Left colon (tissue), 2 donors: ENCODE results near the gene CSNK1G2. TPM values are rescaled to one million over a fixed set of nuclear protein-coding genes. Genes with fewer than 3 reads are reported as not detected.
A peak's percentile ranks its signal among the peaks of the same experiment; 100 is the strongest.
"Not testable (repeated sequence)": the region's sequence is repeated elsewhere in the genome, so short reads cannot be mapped to it uniquely, and the experiment has no call there.

ENCODE experiments used
- ATAC-seq: fragments of 200-7000 bp; cut with Tn5 transposase; one replicate; pipeline ENCODE4 v1.9.1; 2020; ENCODE audit warnings: mild to moderate bottlenecking, moderate library complexity
- DNase-seq, 2 donors: peaks; one replicate each; pipeline ENCODE4 v3.0.0-alpha.2; 2020
- intact Hi-C, 2 donors: fragments of 100-400 bp; cut with DNase I in 1 of 2; cut with micrococcal nuclease in 1 of 2; formaldehyde crosslinking; loops; one replicate each; pipeline versions ENCODE4 v1.11.2 to v1.14.0; 2022; cut with DNase I, micrococcal nuclease
- total RNA-seq, 2 donors: library from RNA; stranded (reverse); fragmentation: NEBNext Ultra II Directional; extraction: Animal tissue kit (Norgen Biotek cat#: 25700); gene quantifications; one replicate each; pipeline ENCODE4 v1.2.1, GENCODE V29; 2021
- donor health status: DM: no; HTN: no; CAD: no.
- donor health status: DM: yes; HTN: yes; CAD: no.

The CSNK1G2 gene
- total RNA-seq, 2 donors from 2014 or later: 51.4 to 74.1 TPM

DNA sequence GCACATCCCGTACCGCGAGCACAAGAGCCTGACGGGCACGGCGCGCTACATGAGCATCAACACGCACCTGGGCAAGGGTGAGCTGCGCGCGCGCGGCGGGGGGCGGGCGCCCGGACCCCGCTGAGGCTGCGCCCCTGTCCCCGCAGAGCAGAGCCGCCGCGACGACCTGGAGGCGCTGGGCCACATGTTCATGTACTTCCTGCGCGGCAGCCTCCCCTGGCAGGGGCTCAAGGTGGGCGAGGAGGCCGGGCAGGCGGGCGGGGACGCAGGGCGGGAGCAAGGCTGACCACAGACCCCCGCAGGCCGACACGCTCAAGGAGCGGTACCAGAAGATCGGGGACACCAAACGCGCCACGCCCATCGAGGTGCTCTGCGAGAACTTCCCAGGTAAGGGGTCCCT is 38.0 kb downstream of the CSNK1G2 start:
- intact Hi-C loops: no loop called here
- no peak for ATAC-seq

DNA sequence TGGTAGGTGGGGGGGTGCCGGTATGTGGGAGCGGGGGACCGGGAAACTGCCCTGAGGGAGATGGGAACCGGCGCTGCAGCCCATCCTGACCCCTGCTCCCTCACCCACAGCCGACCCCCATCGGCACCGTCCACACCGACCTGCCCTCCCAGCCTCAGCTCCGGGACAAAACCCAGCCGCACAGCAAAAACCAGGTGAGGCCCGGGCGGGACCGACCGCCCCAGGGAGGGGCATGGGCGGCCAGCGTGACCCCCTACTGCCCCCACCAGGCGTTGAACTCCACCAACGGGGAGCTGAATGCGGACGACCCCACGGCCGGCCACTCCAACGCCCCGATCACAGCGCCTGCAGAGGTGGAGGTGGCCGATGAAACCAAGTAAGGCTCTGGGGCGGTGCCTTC is 38.7 kb downstream of the CSNK1G2 start:
- intact Hi-C loops: no loop called here
- no peak for DNase-seq
- ATAC-seq: no peak

More for the DNA sequence above, 38.0 kb downstream of the CSNK1G2 start:
- DNase-seq: no peak

DNA sequence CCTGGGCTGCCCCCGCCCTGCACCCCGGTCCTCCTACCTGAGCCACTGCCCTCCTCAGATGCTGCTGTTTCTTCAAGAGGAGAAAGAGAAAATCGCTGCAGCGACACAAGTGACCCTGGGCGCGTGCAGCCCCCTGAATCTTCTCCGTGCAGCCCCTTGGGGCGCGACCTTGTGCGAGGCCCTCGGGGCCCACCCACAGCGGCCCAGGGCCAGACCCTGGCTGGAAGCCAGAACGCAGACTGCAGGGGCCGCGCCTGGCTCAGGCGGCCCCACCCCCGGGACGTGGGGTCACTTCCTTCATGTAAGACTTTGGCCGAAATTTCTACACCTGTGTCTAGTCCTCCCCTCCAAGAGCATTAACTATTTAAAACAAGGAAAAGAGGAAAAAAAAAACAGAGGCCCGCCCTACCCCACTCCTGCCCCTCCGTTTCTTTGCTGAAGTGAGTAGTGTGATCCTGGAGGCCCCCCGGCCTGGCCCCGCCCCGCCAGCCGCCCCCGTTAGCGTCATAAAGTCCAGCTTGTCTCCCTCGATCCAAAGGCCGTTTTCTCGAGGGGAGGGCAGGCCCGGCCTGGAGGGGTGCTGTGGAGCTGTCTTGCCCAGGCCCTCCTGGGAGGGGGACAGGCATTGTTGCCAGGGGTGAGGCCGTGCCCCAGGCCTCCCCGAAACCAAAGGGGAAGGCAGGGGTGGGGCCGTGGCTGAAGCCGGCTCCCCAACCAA is 39.3 kb downstream of the CSNK1G2 start:
- no peak for DNase-seq
- no peak for ATAC-seq
- intact Hi-C loops: no loop called here

DNA sequence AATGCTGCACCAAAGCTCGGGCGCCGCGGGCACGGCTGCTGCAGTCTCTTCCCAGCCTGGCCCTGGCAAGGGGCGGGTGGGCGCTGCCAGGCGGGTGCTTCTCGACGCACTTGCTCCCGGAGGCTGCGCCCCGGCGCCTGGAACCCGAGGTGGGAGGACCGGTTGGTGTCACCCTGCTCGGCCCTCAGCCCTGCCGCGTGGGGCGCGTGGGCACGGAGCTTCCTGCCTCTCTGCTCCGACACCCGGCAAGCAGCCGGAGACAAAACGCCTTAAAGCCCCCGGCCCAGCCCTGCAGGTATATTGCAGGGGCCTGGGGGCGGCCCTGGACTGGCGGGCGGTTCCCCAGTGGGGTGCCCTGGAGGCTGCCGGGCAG is 39.8 kb downstream of the CSNK1G2 start:
- ATAC-seq: no peak
- no peak for DNase-seq
- intact Hi-C loops: no loop called here

DNA sequence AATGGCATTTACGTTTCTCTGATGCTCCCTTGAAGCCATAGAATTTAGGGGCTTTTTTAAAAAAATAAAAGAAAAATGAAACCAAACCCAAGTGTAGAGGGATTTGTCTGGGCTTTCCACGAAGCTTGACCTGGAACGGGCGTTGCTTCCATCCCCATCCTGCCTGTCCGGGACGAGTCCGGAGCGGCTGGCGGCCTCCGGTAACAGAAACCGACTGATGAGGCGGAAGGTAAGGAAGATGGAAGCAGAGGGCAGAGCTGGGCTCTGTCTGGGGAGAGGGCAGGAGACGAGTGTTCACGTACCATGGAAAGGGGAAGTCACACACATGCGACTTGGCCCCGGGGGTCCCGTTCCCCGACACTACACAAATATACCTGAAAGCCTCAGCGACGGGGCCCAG is 40.3 kb downstream of the CSNK1G2 start:
- intact Hi-C loops: no loop called here
- no peak for DNase-seq
- ATAC-seq: no peak

DNA sequence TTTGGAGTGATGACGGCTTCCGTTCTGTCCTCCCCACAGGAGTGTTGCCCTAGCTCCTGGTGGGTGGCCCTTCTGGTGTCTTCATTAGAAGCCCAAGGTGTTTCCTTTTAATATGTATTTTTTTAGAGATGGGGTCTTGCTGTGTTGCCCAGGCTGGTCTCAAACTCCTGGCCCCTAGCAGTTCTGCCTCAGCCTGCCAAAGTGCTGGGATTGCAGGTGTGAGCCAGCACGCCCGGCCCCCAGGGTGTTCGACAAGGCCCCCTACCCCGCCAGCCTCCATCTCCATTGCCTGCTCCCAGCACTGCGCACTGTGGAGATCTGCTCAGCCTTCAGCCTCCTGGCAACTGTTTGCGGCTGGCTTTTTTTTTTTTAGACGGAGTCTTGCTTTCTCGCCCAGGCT is 43.4 kb downstream of the CSNK1G2 start:
- no peak for DNase-seq
- intact Hi-C loops: no loop called here
- ATAC-seq: no peak

DNA sequence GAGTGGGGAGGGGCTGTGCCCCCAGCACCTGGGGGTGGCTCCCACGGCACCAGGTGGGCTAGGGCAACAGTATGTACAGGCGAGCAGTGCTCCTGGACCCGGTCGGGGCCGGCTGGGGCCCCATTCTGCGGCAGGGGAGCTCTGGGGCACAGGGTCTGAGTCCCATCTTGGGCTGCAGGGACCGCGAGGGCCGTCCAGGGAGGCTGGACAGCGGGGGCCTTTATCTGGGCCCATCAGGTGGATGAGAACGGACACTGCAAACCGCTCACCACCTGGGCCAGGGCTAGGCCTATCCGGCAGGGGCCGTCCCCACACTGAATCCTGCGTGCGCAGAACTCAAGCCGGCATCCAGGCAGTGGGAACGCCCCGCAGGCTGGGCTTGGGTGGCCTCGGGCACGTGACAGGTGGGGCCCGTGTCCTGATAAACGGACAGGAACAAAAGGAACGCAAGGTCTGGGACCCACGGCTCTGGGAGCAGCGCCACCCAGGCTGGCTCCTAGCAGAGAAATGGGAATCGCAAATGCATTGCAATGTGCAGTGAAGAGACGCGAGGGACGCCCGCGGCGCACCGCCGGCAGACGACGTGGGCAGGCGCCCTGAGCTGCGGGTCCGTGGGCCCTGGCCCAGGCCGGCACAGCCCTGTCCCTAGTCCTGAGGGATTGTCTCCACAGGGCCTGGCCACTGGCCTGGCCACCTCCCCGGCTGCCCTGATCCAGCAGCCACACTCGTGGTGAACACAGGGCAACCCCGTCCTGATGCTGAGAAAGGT is 44.8 kb downstream of the CSNK1G2 start:
- ATAC-seq (peak; percentile 23), DNase-seq (no peak)

DNA sequence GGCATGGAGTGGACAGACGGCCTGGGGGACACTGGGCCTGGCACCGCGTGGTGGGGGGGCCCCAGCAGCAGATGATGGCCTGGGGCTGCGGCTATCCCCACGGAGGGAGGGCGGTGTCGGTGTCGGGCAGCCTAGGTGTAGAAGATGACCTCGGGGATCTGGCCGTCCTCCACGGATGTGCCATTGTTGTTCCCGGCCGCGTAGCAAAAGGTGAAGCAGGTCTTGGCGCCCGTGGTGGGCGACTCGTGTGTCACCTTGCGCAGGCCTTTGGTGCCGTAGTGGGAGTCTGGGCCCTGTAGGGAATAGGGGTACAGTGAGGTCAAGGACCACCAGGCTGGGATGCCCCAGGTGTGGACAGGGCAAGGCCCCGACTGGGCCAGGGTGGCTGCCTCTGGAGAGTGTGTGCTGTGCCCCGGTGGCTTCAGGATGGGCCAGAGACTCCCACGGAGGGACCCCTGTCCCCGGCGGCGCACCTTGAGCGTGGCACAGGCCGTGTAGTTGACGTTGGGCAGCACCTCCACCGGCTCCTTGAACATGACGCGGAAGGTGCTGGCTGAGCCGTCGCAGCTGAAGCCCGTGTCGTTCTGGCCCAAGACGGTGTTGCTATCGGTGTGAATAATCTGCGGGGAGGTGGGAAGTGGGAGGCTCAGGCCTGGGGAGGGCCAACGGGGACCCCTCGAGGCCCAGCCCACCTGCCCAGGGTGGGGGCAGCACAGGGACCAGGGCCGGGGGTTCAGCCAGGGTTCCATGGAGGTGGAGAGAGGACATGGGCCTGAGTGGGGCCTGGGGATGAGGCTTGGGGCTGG is 45.6 kb downstream of the CSNK1G2 start:
- intact Hi-C loops: no loop called here
- DNase-seq: no peak
- ATAC-seq: peak; percentile 17

More for the DNA sequence above, 44.8 kb downstream of the CSNK1G2 start:
- intact Hi-C loops: no loop called here

DNA sequence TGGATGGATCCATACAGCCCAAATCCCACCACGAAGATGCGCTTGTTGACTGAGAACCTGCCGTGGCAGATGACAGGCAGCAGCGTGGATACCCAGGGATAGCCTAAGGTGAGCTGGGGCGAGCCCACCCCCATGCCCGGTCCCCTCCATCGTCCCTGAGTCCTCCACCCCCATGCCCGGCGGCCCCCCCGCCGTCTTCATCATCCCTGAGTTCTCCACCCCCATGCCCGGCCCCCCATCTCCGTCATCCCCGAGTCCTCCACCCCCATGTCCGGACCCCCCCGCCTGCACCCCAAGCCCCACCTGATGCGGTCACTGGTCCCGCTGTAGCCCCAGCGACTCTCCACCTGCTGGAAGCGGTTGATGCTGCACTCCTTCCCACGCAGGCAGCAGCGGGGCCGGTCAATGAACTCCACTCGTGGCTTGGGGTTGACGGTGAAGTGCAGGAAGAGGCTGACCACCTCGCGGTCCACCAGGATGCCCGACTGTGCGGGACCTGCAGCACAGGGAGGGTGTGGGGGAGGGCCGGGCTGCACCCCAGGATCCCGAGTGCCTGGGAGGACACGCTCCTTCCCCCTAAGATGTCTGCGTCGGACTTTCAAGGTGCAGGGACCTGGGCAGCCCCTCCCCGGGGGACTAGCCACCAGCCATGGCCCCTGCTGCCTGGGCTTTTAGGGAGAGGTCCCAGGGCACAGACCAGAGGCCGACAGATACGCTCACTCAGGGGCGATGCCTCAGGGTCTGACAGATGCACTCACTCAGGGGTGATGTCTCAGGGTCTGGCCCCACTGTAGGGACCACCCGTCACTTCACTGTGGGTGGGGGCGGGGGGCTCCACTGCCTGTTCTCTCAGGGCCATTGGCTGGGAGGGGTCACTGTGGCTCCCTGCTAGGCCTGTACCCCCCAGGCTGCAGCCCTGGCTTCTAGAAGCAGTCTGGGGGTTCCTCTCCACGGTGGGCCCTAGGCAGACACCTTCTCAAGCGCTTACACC is 46.5 kb downstream of the CSNK1G2 start:
- peak; percentile 4 for ATAC-seq
- DNase-seq: no peak
- intact Hi-C loops: no loop called here

DNA sequence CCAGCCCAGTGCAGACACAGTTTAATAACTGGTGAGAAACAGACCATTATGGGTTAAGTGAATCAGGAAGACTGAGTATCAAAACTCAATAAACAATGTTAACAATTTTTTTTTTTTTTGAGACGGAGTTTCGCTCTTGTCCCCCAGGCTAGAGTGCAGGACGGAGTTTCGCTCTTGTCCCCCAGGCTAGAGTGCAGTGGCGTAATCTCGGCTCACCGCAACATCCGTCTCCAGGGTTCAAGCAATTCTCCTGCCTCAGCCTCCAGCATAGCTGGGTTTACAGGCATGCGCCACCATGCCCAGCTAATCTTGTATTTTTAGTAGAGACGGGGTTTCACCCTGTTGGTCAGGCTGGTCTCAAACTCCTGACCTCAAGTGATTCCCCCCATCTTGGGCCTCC is 47.5 kb downstream of the CSNK1G2 start:
- DNase-seq, intact Hi-C loops, ATAC-seq: not testable (repeated sequence)

DNA sequence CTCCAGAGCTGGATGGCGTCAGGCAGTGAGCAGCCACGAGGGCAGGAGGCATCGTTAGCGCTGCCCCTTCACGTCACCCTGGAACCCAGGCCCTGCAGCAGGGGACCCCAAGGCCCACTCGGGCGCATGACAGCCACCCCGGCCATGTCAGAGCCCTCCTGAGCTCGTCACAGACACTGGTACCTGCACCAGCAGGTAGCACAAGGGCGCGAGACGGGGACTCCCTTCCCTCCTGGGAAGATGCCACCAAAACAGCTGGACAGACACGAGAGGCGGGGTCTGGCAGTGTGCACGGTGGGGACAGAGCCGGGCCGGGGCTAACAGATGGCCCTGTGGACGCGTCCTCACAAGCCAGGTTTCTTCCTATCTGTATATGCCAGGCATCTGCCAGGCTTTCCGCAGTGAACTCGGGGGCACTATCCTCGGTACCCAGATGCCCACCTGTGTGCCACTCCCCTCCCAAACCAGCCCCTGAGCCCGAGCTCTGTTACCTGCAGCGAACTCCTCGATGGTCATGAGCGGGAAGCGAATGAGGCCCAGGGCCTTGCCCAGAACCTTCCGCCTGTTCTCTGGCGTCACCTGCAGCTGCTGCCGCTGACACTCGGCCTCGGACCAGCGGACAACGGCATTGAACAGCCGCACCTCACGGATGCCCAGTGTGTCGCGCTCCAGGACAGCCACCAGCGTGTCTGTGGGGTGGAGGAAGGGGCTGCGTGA is 48.7 kb downstream of the CSNK1G2 start:
- intact Hi-C loops: no loop called here
- no peak for ATAC-seq

DNA sequence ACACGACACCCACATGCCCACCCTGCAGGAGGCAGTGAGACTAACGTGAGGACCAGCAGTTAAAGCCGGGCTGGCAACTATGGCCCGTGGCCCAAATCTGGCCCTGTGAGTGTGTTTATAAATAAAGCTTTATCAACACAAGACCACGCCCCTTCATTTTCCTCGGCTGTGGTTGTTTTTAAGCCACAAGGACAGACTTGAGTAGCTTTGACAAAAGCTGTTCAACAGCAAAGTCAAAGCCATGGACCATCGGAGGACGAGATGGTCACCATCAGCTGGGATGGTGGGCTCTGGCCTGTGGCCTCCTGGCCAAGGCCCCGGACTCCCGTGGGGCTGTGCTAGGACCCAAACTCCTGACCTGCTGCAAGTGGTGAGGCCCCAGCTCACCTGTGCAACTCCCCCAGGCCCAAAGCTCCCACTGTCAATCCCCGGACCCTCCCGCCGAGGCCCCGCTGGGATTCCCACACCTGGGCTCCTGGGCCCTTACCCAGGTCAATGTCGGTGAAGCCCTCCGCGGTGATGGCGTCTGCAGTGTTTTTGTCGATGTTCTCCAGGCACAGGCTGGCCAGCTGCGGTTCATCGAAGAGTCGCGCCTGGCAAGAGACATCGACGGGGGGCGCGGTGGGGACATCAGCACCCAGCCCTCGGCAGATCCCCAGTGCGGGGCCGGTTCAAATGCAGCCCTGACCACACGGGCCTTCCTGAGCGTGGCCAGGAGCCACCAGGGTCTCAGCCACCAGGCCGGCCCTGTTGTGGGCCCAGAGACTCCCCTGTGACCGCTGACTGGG is 49.5 kb downstream of the CSNK1G2 start:
- ATAC-seq (no peak), DNase-seq (no peak)
- intact Hi-C loops: no loop called here

More for the DNA sequence above, 48.7 kb downstream of the CSNK1G2 start:
- DNase-seq: no peak

DNA sequence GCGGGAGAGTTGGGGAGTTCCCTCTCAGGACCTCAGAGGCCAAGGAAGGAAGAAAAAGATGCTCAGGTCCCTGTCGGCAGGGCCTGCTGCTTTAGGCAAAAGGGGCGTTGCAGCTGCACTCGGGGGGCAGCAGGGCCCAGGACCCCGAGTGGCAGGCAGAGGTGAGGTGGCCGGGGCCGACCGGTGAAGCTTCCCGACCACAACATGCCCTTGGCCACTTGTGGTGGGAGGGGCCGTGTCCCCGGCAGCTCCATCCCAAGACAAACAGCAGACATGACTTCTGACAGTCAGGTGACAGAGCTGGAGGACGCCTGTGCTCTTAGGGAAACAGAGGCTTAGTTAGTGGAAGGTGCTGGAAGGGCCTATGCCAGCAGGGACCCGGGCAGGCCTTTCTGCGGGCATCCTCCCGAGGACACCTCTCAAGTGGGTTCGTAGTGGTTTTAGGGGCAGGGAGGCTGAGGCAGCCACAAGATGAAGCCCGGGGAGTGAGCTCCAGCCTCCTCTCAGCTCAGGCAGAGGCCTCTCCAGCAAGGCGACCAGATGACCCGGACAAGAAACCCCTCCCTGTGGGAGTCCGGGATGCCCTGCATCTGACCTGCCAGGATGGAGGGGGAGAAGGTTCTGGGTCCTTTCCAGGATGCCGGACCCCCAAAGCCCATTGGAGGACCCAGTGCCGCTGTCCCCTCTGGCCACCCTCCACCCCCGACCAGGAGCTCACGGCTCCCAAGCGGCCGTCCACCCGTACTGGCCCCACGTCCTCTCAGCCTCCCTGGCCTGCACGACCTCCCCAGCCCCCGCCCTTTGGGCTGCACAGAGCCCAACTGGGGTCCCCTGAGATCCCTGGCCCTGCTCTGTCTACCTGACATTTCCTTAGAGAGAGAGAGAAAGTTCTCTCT is 50.3 kb downstream of the CSNK1G2 start:
- intact Hi-C loops: no loop called here
- no peak for DNase-seq
- ATAC-seq: no peak

DNA sequence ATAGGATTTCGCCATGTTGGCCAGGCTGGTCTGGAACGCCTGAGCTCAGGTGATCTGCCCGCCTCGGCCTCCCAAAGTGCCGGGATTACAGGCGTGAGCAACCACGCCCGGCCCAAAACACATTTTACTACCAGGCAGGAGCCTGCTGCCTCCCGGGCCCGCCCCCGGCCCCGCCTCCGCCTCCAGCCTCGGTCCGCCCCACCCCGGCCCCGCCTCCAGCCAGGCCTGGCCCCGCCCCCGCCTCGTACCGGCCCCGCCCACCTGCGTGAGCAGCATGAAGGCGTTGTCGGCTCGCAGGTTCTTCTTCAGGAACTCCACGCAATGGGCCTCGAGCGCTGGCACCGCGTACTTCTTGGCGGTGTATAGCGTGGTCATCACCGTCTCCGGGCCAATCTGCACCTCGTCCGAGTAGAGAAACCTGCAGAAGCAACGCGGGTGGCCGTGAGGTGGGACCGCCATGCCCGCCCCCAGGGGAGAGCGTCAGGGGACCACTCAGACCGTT is 51.8 kb downstream of the CSNK1G2 start:
- ATAC-seq (peak; percentile 77), DNase-seq (peak in 1 of 2 donors; percentile 59)
- intact Hi-C loops: no loop called here

DNA sequence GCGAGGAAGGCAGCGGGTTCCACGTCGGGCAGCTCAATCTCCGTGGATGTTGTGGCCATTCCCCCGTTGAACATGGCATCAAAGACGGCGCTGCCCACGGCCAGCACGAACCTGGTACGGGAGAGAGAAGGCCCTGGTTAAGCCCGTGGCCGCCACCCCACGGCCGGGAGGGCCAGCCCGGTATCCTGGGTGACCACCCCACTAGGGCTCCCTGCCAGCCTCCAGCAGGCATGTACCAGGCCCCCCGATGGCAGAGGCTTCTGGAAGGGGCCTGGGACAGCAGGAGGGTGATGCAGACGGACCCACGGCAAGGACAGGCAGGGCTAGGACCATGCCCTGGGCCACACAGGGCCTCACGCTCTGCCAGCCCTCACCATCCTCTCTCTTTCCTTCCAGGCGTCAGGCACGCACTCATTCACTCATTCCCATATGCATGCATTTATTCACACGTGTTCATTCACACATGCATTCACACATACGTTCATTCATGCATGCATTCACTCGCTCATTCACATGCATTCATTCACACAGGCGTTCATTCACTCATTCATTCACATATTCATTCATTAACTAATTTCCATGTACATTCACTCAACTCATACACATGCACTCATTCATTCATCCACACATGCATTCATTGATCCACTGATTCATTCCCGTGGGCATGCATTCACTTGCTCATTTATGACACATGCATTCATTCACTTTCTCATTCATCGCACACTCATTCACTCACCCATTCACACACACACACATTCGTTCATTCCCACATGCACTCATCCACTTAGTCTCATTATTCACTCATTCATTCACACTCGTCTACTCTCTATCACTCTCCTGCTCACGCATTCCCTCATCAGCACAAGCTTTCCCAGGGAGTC is 56.6 kb downstream of the CSNK1G2 start:
- no peak for ATAC-seq
- intact Hi-C loops: no loop called here
- DNase-seq: no peak
